ENCODE measurements around the gene COPZ2.
"Not testable (repeated sequence)": the region's sequence is repeated elsewhere in the genome, so short reads cannot be mapped to it uniquely, and the experiment has no call there.

COPZ2 gene

DNA sequence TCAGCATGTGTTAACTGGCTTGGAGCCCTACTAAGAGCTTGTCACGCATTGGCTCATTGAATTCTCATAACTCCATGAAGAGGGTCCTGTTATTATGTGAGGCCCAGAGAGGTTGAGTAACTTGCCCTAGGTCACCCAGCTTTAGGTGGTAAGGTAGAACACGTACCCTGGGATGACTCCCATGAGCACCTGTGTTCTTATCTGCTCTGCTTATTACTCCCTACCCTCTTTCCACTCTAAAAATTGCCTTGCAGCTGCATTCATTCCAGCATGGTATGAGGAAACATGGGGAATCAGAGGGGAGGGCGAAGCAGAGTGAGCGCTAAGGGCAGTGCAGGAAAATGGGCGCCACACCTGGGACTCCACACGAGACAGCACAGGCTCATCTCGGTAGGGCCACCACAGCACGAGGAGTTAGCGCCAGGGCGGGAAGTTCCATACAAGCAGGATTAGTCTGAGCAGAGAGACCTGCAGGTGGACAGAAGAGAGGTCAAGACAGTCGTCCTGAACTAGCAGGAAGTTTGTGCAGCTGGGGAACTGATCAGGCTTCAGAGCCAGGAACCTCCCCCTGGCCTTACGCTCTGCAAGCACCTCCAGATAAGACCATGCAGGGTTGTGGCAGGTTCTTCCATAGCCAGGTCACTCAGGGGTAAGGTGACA, 10.1 kb downstream of the COPZ2 start:
- DNase-seq, result no peak

GRCh38 chr17:48026502-48027321, 10.9 kb downstream of the COPZ2 start:
- DNase-seq, result peak; percentile 89

GRCh38 chr17:48025904-48026501, 11.6 kb downstream of the COPZ2 start:
- no peak for DNase-seq

GRCh38 chr17:48025040-48025903, 12.3 kb downstream of the COPZ2 start:
- peak; percentile 92 for DNase-seq

- DNase-seq, result no peak
Measured at GRCh38 chr17:48024149-48025039, 13.2 kb downstream of the COPZ2 start.

- DNase-seq, result peak; percentile 72
Measured at GRCh38 chr17:48023400-48024148, 14.0 kb downstream of the COPZ2 start.

DNA sequence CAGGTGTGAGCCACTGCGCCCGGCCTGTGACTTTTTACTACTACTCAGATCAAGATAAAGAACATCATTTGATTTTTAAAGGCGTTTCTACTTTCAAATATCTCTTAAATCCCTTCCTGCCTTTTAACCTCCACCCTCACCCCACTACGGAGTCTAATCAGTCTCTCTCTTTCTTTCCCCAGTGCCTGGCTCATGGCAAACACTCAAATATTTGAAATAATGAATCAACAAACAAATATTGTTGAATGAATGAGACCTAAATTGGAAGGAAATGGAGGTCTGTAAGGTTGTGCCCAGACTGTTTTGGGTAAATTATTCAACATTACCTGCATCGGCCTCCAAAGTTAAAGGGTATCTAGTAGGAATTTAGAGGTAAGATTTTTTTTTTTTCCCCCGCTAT, 14.7 kb downstream of the COPZ2 start:
- DNase-seq, result no peak

GRCh38 chr17:48021934-48022333, 15.7 kb downstream of the COPZ2 start:
- no peak for DNase-seq

- DNase-seq, result not testable (repeated sequence)
Measured at GRCh38 chr17:48017817-48018158, 19.8 kb downstream of the COPZ2 start.

DNA sequence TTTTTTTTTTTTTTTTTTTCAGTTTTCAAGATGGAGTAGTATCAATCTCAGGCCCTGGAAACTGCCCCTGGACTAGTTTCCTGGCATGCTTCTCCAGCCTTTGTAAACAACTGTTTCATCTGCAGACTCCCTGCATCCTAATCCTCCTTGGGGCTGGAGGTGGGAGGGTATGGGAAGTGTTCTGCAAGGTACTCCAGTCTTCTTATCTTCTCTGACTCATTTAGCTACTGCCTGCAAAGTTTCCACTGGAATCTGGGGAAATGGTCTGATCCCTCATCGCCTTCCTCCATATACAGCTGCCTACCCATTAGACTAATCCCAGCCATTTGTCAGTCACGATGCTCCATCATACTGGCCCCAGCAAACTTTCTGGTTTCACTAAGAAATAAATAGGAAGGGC, 21.5 kb downstream of the COPZ2 start:
- no peak for DNase-seq

DNA sequence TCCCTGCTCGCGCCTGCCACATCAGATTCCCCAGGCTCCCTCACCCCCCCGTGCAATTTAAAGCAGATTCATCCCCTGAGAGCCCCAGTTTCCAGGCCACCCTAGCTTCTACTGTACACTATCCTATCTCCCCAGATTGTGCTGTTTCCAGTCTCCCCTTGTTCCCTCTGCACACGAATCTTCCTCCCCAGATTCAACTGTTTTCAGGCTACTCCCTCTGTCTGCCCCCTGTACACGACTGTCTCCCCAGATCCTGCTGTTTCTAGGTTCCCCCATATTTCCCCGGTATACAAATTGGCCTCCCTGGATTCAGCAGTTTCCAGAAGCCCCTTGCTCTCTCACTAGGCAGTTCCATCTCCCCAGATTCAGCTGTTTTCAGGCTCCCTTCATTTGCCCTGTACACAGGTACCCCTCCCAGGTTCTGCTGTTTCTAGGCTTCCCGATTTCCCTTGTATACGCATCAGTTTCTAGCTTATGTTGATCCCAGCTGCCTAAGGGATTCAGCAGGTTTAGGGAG, 22.9 kb downstream of the COPZ2 start:
- DNase-seq, result peak; percentile 28

DNA sequence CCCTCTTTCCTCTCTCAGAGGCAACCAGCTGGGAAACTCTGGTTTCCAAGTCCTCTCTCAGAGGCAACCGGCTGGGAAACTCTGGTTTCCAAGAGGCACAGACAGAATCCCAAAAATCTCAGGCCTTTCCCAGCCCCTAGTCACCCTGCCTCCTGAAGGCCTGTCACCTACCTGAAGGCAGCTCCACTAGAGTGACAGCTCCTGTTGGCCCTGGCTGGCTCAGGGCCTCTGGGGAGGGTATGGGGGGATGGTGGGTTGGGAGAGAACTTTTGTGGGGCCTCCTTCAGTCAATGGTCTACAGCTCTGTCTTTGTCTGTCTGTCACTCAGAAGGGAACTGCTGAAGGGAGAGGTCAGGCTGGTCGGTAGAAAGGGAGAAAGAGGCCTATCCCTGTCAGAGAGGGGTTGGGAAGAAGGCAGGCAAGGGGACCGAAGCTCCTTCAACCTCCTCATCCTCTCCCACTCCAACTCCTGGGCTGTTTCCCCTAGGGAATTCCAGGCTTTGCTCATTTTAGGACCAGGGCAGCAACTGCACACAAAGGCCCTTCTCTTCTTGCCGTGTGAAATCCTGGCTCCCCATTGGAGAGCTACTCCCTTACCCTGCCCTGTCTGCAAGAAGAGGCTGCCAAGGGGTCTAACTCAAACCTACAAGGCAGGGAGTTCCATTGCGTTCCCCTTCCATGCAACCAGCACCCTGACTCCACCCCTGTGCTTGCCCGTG, 23.6 kb downstream of the COPZ2 start:
- no peak for DNase-seq

GRCh38 chr17:48012654-48013053, 24.9 kb downstream of the COPZ2 start:
- DNase-seq, result no peak

GRCh38 chr17:48012151-48012520, 25.5 kb downstream of the COPZ2 start:
- peak; percentile 81 for DNase-seq

DNA sequence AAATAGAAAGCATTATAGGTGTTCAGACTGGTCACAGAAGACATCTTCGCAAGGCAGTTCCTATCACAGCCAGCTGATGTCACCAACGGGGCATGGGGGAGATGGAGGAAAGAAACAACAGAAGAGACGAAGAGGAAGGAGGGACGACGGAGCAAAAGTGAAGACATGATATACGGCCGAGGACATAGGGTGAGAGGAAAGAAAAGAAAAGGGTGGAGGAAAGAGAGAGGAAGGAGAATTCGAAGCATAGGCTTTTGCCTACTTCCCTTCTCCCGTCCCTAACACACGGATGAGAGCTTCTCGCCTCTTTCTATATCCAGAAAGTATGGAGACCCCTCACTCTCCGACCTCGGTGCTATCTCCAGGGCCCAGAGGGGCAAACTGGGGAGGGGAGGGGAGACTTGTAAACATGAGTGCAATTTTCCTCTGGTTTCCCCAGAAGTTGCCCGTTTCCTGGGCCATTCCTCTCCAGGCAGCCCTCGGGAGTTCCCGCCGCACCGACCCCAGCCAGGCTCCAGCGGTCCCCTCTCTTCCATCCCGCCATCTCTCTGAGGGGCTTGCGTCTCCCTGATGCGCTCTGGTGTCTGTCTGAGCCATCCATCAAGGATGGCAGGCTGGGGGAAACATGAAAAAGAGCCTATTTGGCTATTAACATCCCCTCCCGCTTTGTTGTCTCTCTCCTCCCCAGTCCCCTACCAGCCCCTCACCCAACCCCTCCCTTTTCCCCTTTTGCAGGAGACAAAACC, 26.0 kb downstream of the COPZ2 start:
- DNase-seq, result peak; percentile 60

- DNase-seq, result no peak
Measured at GRCh38 chr17:48010193-48010592, 27.4 kb downstream of the COPZ2 start.

DNA sequence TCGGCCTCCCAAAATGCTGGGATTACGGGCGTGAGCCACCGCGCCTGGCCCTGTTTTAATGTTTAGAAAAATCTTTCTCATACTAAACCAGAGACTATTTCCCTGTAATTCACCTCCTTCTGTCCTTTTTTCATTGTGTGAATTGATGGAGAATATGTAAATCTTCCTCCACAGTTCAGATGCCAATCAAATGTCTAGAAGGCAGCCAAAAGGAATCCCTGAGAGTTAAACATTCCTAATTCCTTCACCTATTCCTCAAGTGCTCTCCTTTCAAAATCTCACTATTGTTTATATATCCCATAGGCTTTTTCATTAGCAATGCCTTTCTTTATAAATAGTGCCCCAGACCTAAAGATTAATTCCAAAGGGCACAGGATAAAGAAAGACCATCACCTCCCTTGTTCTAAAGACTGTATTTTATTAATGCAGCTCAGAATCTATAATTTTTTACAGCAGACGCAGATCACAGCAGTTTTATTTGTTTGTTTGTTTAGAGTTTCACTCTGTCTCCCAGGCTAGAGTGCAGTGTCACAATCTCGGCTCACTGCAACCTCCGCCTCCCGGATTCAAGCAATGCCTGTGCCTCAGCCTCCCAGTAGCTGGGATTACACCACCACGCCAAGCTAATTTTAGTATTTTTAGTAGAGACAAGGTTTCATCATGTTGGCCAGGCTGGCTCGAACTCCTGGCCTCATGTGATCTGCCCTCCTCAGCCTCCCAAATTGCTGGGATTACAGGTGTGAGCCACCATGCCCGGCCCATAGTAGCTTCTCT, 30.5 kb downstream of the COPZ2 start:
- no peak for DNase-seq

- no peak for DNase-seq
Measured at GRCh38 chr17:48004983-48005382, 32.6 kb downstream of the COPZ2 start.

Data from DMS79 treated with DMSO at 0.1 percent for 48 hours (cell line).